Measurements from ENCODE around the gene EXOC8. TPM values are rescaled to one million over a fixed set of nuclear protein-coding genes. Genes with fewer than 3 reads are reported as not detected.
A peak's percentile ranks its signal among the peaks of the same experiment; 100 is the strongest.

EXOC8 gene, protein sequence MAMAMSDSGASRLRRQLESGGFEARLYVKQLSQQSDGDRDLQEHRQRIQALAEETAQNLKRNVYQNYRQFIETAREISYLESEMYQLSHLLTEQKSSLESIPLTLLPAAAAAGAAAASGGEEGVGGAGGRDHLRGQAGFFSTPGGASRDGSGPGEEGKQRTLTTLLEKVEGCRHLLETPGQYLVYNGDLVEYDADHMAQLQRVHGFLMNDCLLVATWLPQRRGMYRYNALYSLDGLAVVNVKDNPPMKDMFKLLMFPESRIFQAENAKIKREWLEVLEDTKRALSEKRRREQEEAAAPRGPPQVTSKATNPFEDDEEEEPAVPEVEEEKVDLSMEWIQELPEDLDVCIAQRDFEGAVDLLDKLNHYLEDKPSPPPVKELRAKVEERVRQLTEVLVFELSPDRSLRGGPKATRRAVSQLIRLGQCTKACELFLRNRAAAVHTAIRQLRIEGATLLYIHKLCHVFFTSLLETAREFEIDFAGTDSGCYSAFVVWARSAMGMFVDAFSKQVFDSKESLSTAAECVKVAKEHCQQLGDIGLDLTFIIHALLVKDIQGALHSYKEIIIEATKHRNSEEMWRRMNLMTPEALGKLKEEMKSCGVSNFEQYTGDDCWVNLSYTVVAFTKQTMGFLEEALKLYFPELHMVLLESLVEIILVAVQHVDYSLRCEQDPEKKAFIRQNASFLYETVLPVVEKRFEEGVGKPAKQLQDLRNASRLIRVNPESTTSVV
- polyA plus RNA-seq = 13.7 TPM
- long read RNA-seq, donor 1, full-length matches to known transcripts = 19 of 19 reads
- long read RNA-seq, donor 1, partial matches to known transcripts = 0 of 19 reads
- long read RNA-seq, donor 1, other reads (novel, unspliced or antisense) = 0 of 19 reads
- long read RNA-seq, donor 2, full-length matches to known transcripts = 28 of 28 reads
- long read RNA-seq, donor 2, partial matches to known transcripts = 0 of 28 reads
- long read RNA-seq, donor 2, other reads (novel, unspliced or antisense) = 0 of 28 reads
- long read RNA-seq, donor 3 = 0 reads
- long read RNA-seq, donor 4, full-length matches to known transcripts = 6 of 6 reads
- long read RNA-seq, donor 4, partial matches to known transcripts = 0 of 6 reads
- long read RNA-seq, donor 4, other reads (novel, unspliced or antisense) = 0 of 6 reads
- long read RNA-seq, donor 5, full-length matches to known transcripts = 8 of 8 reads
- long read RNA-seq, donor 5, partial matches to known transcripts = 0 of 8 reads
- long read RNA-seq, donor 5, other reads (novel, unspliced or antisense) = 0 of 8 reads
- long read RNA-seq, donor 6, full-length matches to known transcripts = 15 of 15 reads
- long read RNA-seq, donor 6, partial matches to known transcripts = 0 of 15 reads
- long read RNA-seq, donor 6, other reads (novel, unspliced or antisense) = 0 of 15 reads
- long read RNA-seq, donor 7, full-length matches to known transcripts = 8 of 8 reads
- long read RNA-seq, donor 7, partial matches to known transcripts = 0 of 8 reads
- long read RNA-seq, donor 7, other reads (novel, unspliced or antisense) = 0 of 8 reads
- long read RNA-seq, donor 8, full-length matches to known transcripts = 25 of 25 reads
- long read RNA-seq, donor 8, partial matches to known transcripts = 0 of 25 reads
- long read RNA-seq, donor 8, other reads (novel, unspliced or antisense) = 0 of 25 reads
- long read RNA-seq, donor 9, full-length matches to known transcripts = 11 of 11 reads
- long read RNA-seq, donor 9, partial matches to known transcripts = 0 of 11 reads
- long read RNA-seq, donor 9, other reads (novel, unspliced or antisense) = 0 of 11 reads
- long read RNA-seq, donor 10, full-length matches to known transcripts = 12 of 12 reads
- long read RNA-seq, donor 10, partial matches to known transcripts = 0 of 12 reads
- long read RNA-seq, donor 10, other reads (novel, unspliced or antisense) = 0 of 12 reads
- long read RNA-seq, donor 11, full-length matches to known transcripts = 9 of 9 reads
- long read RNA-seq, donor 11, partial matches to known transcripts = 0 of 9 reads
- long read RNA-seq, donor 11, other reads (novel, unspliced or antisense) = 0 of 9 reads

DNA sequence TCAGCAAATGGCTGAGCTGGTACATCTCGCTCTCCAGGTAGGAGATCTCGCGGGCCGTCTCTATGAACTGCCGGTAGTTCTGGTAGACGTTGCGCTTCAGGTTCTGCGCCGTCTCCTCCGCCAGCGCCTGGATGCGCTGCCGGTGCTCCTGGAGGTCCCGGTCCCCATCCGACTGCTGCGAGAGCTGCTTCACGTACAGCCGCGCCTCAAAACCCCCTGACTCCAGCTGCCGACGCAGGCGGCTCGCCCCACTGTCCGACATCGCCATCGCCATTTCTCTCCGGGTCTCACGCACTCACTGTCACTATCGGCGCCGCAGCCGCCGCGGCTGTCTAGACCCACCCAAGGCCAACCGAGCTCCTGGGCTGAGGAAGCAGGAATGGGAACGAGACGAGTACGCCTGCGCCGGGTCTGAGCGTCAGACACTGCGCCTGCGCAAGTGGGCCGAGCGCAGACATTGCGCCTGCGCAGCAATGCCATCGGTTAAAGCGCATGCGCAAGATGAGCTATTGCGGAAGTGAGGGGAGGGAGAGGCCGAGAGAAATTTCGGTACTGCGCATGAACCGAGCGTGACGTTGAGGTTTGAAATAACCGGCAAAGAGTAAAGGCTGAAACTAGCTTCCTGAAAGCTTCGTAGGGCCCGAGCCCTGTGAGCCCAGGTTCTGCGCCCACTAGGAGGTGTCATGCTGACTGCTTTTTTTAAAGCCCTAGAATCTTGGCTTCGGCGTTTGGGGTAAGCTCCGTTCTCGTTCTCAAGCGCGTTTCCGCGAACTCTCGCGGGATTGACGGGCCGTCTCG, at the start of gene EXOC8:
TSS of gene EXOC8 (minus strand) at position 381 of the 798 bp plus-strand sequence. CDS start at position 274, 107 bp downstream.
- Histone ChIP-seq H3K4me3 (ENCODE audit: low read length) (peak within 1 kb of the TSS; percentile 99), H3K4me1 (ENCODE audit: control insufficient read depth, insufficient read depth, low read length) (peaks cover 3% of the 10 kb centered on the region), H3K36me3 (ENCODE audit: control insufficient read depth, insufficient read depth, low read length) (peaks cover 7% of the 10 kb centered on the region), H3K27me3 (ENCODE audit: control insufficient read depth, insufficient read depth, low read length) (no peaks in the 10 kb centered on the region), H3K9me3 (ENCODE audit: control insufficient read depth, low read depth, low read length) (no peaks in the 10 kb centered on the region), H3K27ac (ENCODE audit: low read length) (peak within 1 kb of the TSS; percentile 97)
- 0% methylated on average over 6 of the region's 74 CpGs for WGBS (ENCODE audit: insufficient coverage, low lambda C conversion rate)
- DNase-seq = peak; percentile 99

DNA sequence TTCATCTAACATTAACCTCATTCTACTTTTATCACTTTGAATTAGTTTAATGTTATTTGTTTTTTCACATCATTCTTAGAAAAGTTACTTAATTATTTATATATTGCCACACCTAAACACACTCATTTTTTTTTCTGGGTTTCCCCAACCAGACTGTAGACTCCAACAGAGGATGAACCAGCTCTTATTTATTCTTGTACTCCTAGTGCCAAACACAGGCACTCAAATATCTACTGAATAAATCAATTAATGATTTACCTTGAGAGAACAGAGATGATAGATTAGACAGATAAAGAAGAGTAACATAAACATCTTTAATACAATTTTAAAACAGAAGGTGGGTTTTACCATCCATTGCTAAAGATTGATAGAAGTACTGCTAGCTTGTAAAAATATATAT, 48.8 kb upstream of the EXOC8 start:
- no peak overlapping the region for H3K4me3 ChIP-seq (ENCODE audit: low read length)
- H3K9me3 ChIP-seq (ENCODE audit: control insufficient read depth, low read depth, low read length) = no peaks in the 10 kb centered on the region
- no peak overlapping the region for H3K27ac ChIP-seq (ENCODE audit: low read length)
- H3K27me3 ChIP-seq (ENCODE audit: control insufficient read depth, insufficient read depth, low read length) = no peaks in the 10 kb centered on the region
- H3K4me1 ChIP-seq (ENCODE audit: control insufficient read depth, insufficient read depth, low read length) = no peaks in the 10 kb centered on the region
- no peaks in the 10 kb centered on the region for H3K36me3 ChIP-seq (ENCODE audit: control insufficient read depth, insufficient read depth, low read length)
- DNase-seq = no peak

GRCh38 chr1:231385416-231385748, 47.7 kb upstream of the EXOC8 start:
- WGBS (ENCODE audit: insufficient coverage, low lambda C conversion rate) = 100% methylated on average over 1 of the region's 2 CpGs
- Histone ChIP-seq H3K27me3 (ENCODE audit: control insufficient read depth, insufficient read depth, low read length) (no peaks in the 10 kb centered on the region), H3K27ac (ENCODE audit: low read length) (no peak overlapping the region), H3K4me1 (ENCODE audit: control insufficient read depth, insufficient read depth, low read length) (no peaks in the 10 kb centered on the region), H3K4me3 (ENCODE audit: low read length) (no peak overlapping the region), H3K9me3 (ENCODE audit: control insufficient read depth, low read depth, low read length) (no peaks in the 10 kb centered on the region), H3K36me3 (ENCODE audit: control insufficient read depth, insufficient read depth, low read length) (no peaks in the 10 kb centered on the region)
- DNase-seq = no peak

GRCh38 chr1:231384696-231385415, 47.2 kb upstream of the EXOC8 start:
- no peak for DNase-seq
- H3K27ac ChIP-seq (ENCODE audit: low read length) = no peak overlapping the region
- no peaks in the 10 kb centered on the region for H3K27me3 ChIP-seq (ENCODE audit: control insufficient read depth, insufficient read depth, low read length)
- no peaks in the 10 kb centered on the region for H3K36me3 ChIP-seq (ENCODE audit: control insufficient read depth, insufficient read depth, low read length)
- no peaks in the 10 kb centered on the region for H3K9me3 ChIP-seq (ENCODE audit: control insufficient read depth, low read depth, low read length)
- WGBS (ENCODE audit: insufficient coverage, low lambda C conversion rate) = 100% methylated on average over 1 of the region's 6 CpGs
- H3K4me3 ChIP-seq (ENCODE audit: low read length) = no peak overlapping the region
- no peaks in the 10 kb centered on the region for H3K4me1 ChIP-seq (ENCODE audit: control insufficient read depth, insufficient read depth, low read length)

DNA sequence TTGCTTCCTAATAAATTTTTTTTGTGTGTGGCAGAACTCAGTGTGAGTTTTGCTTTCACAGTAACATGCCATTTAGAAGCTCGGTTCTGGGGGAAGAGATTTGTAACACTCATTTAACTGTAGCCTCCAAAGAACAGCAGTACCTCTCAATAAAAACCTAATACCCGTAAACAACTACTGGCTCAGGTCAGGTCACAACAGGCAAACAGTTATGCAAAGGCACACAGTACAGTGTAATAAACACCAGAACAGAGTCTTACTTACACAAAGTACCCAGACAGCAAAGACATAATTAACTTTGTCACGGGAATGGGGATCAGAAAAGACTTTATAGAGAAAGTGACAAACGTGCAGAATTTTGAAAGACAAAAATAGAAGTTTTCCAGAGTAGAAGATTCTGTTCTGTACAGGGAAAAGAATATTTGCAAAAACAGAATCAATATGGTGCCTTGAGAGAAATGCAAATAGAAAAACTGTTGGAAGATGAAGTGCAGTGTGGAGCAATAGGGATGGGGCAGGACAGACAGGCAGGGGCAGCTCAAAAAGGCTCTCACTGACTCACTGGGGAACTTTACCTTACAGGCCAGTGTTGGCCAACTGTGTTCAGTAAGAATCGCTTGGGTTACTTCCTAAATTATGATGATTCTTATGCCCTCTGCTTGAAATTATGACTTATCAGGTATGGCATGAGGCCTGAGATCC, 45.7 kb upstream of the EXOC8 start:
- Histone ChIP-seq H3K9me3 (ENCODE audit: control insufficient read depth, low read depth, low read length) (no peaks in the 10 kb centered on the region), H3K4me3 (ENCODE audit: low read length) (no peak overlapping the region), H3K36me3 (ENCODE audit: control insufficient read depth, insufficient read depth, low read length) (no peaks in the 10 kb centered on the region), H3K27me3 (ENCODE audit: control insufficient read depth, insufficient read depth, low read length) (no peaks in the 10 kb centered on the region), H3K4me1 (ENCODE audit: control insufficient read depth, insufficient read depth, low read length) (no peaks in the 10 kb centered on the region), H3K27ac (ENCODE audit: low read length) (no peak overlapping the region)
- 94% methylated on average over 2 of the region's 5 CpGs for WGBS (ENCODE audit: insufficient coverage, low lambda C conversion rate)
- no peak for DNase-seq

DNA sequence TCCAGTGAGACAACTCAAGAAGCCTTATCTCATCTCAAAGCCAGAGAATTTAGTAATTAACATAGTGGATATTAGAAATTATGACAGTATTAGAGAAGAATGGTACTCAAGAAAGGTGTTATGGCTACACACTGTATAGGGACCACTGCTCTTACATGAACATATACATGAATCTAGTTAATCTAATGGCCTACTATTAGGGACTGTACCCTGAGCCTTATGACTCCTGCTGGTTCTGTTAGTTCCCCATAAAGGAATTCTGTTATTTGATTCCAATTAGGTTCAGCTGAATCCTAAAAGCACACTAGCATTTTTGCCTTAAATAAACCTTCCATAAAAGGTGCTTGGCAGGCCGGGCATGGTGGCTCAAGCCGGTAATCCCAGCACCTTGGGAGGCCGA, 44.8 kb upstream of the EXOC8 start:
- Histone ChIP-seq H3K27me3 (ENCODE audit: control insufficient read depth, insufficient read depth, low read length) (no peaks in the 10 kb centered on the region), H3K36me3 (ENCODE audit: control insufficient read depth, insufficient read depth, low read length) (no peaks in the 10 kb centered on the region), H3K4me1 (ENCODE audit: control insufficient read depth, insufficient read depth, low read length) (no peaks in the 10 kb centered on the region), H3K4me3 (ENCODE audit: low read length) (no peak overlapping the region), H3K27ac (ENCODE audit: low read length) (no peak overlapping the region), H3K9me3 (ENCODE audit: control insufficient read depth, low read depth, low read length) (no peaks in the 10 kb centered on the region)
- no CpG with 5 or more reads among the region's 3 CpGs for WGBS (ENCODE audit: insufficient coverage, low lambda C conversion rate)
- DNase-seq = no peak

DNA sequence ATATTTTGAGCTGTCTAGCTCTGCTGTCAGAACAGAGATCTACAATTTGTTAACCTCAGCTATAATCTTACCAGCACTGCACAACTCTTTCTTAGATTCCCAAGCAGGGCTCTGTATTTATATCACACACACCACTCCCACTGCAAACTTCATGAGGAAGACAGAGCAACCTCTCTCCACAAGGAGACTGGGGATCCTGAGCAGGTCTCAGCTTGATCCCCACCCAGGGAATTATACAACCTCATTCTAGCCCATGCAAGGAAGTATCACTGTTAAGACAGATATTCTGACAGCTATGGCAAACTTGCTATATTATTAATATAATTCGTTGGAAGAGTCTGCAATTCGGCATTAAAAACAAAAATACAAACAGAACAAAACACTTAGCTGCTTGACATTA, 44.1 kb upstream of the EXOC8 start:
- no CpG with 5 or more reads among the region's 2 CpGs for WGBS (ENCODE audit: insufficient coverage, low lambda C conversion rate)

GRCh38 chr1:231376875-231377549, 39.4 kb upstream of the EXOC8 start:
- peak in 1 of 2 donors; percentile 4 for DNase-seq
- Histone ChIP-seq H3K4me3 (ENCODE audit: low read length) (no peak overlapping the region), H3K27me3 (ENCODE audit: control insufficient read depth, insufficient read depth, low read length) (no peaks in the 10 kb centered on the region), H3K27ac (ENCODE audit: low read length) (no peak overlapping the region), H3K4me1 (ENCODE audit: control insufficient read depth, insufficient read depth, low read length) (no peaks in the 10 kb centered on the region), H3K9me3 (ENCODE audit: control insufficient read depth, low read depth, low read length) (no peaks in the 10 kb centered on the region), H3K36me3 (ENCODE audit: control insufficient read depth, insufficient read depth, low read length) (peaks cover under 1% of the 10 kb centered on the region)
- WGBS (ENCODE audit: insufficient coverage, low lambda C conversion rate) = 83% methylated on average over 2 of the region's 5 CpGs

More for the DNA sequence above, 44.1 kb upstream of the EXOC8 start:
- H3K27ac ChIP-seq (ENCODE audit: low read length) = no peak overlapping the region
- no peaks in the 10 kb centered on the region for H3K4me1 ChIP-seq (ENCODE audit: control insufficient read depth, insufficient read depth, low read length)
- no peaks in the 10 kb centered on the region for H3K27me3 ChIP-seq (ENCODE audit: control insufficient read depth, insufficient read depth, low read length)
- no peak overlapping the region for H3K4me3 ChIP-seq (ENCODE audit: low read length)
- no peaks in the 10 kb centered on the region for H3K9me3 ChIP-seq (ENCODE audit: control insufficient read depth, low read depth, low read length)
- DNase-seq = no peak
- H3K36me3 ChIP-seq (ENCODE audit: control insufficient read depth, insufficient read depth, low read length) = no peaks in the 10 kb centered on the region

Measured in large intestine (tissue), 12 donors.